H9 (cell line): Measurements from ENCODE around the gene TDRD9. TPM values are rescaled to one million over a fixed set of nuclear protein-coding genes. Genes with fewer than 3 reads are reported as not detected.

ENCODE experiments used
- DNase-seq: peaks from one replicate; pipeline ENCODE4 v3.0.0-alpha.2; 2017
- H2AFZ ChIP-seq: one replicate; pipeline ENCODE4 v1.6.1; 2013; ENCODE audit warnings: mild to moderate bottlenecking, low read length, control low read depth, moderate library complexity
- H2AK5ac ChIP-seq: 2 replicates; pipeline ENCODE4 v1.6.1; 2013; ENCODE audit warnings: low read length, control low read depth, mixed read lengths; ENCODE audit not compliant: insufficient read length
- H2BK120ac ChIP-seq: one replicate; pipeline ENCODE4 v1.6.1; 2013; ENCODE audit warnings: low read depth, mild to moderate bottlenecking, low read length, control low read depth, inconsistent platforms; ENCODE audit not compliant: poor library complexity, severe bottlenecking
- H2BK12ac ChIP-seq: 2 replicates; pipeline ENCODE4 v1.6.1; 2013; ENCODE audit warnings: low read length, control low read depth, mixed read lengths, low read depth; ENCODE audit not compliant: insufficient read length
- H2BK15ac ChIP-seq: 2 replicates; pipeline ENCODE4 v1.6.1; 2013; ENCODE audit warnings: low read depth, low read length, control low read depth
- H2BK20ac ChIP-seq: one replicate; pipeline ENCODE4 v1.6.1; 2013; ENCODE audit warnings: low read depth, mild to moderate bottlenecking, low read length, control low read depth, inconsistent platforms; ENCODE audit not compliant: poor library complexity, severe bottlenecking
- H2BK5ac ChIP-seq: 2 replicates; pipeline ENCODE4 v1.6.1; 2013; ENCODE audit warnings: low read length, control low read depth, mixed read lengths; ENCODE audit not compliant: insufficient read length
- H3K14ac ChIP-seq: 2 replicates; pipeline ENCODE4 v1.6.1; 2013; ENCODE audit warnings: low read length, control low read depth; ENCODE audit not compliant: insufficient read depth
- H3K18ac ChIP-seq: 2 replicates; pipeline ENCODE4 v1.6.1; 2013; ENCODE audit warnings: low read depth, mild to moderate bottlenecking, mixed read lengths, low read length, control low read depth; ENCODE audit not compliant: insufficient read length
- H3K23ac ChIP-seq: 2 replicates; pipeline ENCODE4 v1.6.1; 2013; ENCODE audit warnings: low read length, control low read depth, mixed read lengths, low read depth; ENCODE audit not compliant: insufficient read length
- H3K23me2 ChIP-seq: 2 replicates; pipeline ENCODE4 v1.6.1; 2013; ENCODE audit warnings: low read depth, mild to moderate bottlenecking, mixed read lengths, low read length, control low read depth; ENCODE audit not compliant: insufficient read length, poor library complexity, severe bottlenecking
- H3K27ac ChIP-seq: 2 replicates; pipeline ENCODE4 v1.5.1; 2013; ENCODE audit warnings: low read length, control low read depth, mixed read lengths, low read depth; ENCODE audit not compliant: insufficient read length
- H3K27me3 ChIP-seq: 2 replicates; pipeline ENCODE4 v1.6.1; 2013; ENCODE audit warnings: low read length, control low read depth, inconsistent platforms; ENCODE audit not compliant: insufficient read depth
- H3K4ac ChIP-seq: 2 replicates; pipeline ENCODE4 v1.6.1; 2013; ENCODE audit warnings: low read depth, mild to moderate bottlenecking, control low read depth, inconsistent platforms, low read length, moderate library complexity
- H3K4me1 ChIP-seq: 2 replicates; pipeline ENCODE4 v1.6.1; 2013; ENCODE audit warnings: low read length, control low read depth, inconsistent platforms; ENCODE audit not compliant: insufficient read depth
- H3K4me2 ChIP-seq: 2 replicates; pipeline ENCODE4 v1.6.1; 2013; ENCODE audit warnings: low read length, control low read depth, mixed read lengths; ENCODE audit not compliant: insufficient read length, insufficient read depth
- H3K56ac ChIP-seq: 2 replicates; pipeline ENCODE4 v1.6.1; 2013; ENCODE audit warnings: low read depth, mild to moderate bottlenecking, mixed read lengths, low read length, control low read depth; ENCODE audit not compliant: insufficient read length
- H3K79me1 ChIP-seq: 2 replicates; pipeline ENCODE4 v1.6.1; 2013; ENCODE audit warnings: low read depth, mild to moderate bottlenecking, moderate library complexity, low read length, control low read depth, inconsistent platforms; ENCODE audit not compliant: insufficient read depth, poor library complexity, severe bottlenecking
- H3K79me2 ChIP-seq: 2 replicates; pipeline ENCODE4 v1.6.1; 2013; ENCODE audit warnings: low read length, control low read depth, inconsistent platforms; ENCODE audit not compliant: insufficient read depth
- H3K9ac ChIP-seq: 2 replicates; pipeline ENCODE4 v1.6.1; 2013; ENCODE audit warnings: low read length, control low read depth, mixed read lengths; ENCODE audit not compliant: insufficient read length; ENCODE audit errors: extremely low read depth
- H3K9me3 ChIP-seq: one replicate; pipeline ENCODE4 v1.6.1; 2013; ENCODE audit warnings: low read depth, low read length, inconsistent platforms; ENCODE audit not compliant: control insufficient read depth
- H3T11ph ChIP-seq: one replicate; pipeline ENCODE4 v1.6.1; 2013; ENCODE audit warnings: mild to moderate bottlenecking, low read length, control low read depth, inconsistent platforms
- H4K20me1 ChIP-seq: one replicate; pipeline ENCODE4 v1.6.1; 2013; ENCODE audit not compliant: control insufficient read depth, insufficient read length, insufficient read depth
- H4K5ac ChIP-seq: 2 replicates; pipeline ENCODE4 v1.6.1; 2013; ENCODE audit warnings: low read depth, mild to moderate bottlenecking, mixed read lengths, low read length, control low read depth; ENCODE audit not compliant: insufficient read length
- H4K8ac ChIP-seq: replicated peaks from 2 replicates; pipeline ENCODE4 v1.6.1; 2013; ENCODE audit warnings: low read length, control low read depth, mixed read lengths, low read depth; ENCODE audit not compliant: insufficient read length
- H4K91ac ChIP-seq: 2 replicates; pipeline ENCODE4 v1.6.1; 2013; ENCODE audit warnings: low read depth, mild to moderate bottlenecking, moderate library complexity, mixed read lengths, low read length, control low read depth; ENCODE audit not compliant: insufficient read length
- H3K27ac Mint-ChIP-seq, 3 experiments: 2 replicates in 2 of 3; 3 replicates in 1 of 3; pipeline ENCODE4 v1.8.0; 2020 to 2021; ENCODE audit warnings: mixed read lengths in 3 of 3, mild to moderate bottlenecking in 1 of 3, moderate library complexity in 1 of 3
- H3K27me3 Mint-ChIP-seq: 2 replicates; pipeline ENCODE4 v1.8.0; 2021; ENCODE audit warnings: low read depth, mild to moderate bottlenecking, moderate library complexity, mixed read lengths
- H3K36me3 Mint-ChIP-seq, 3 experiments: 2 replicates in 2 of 3; 3 replicates in 1 of 3; pipeline ENCODE4 v1.8.0; 2020 to 2021; ENCODE audit warnings: low read depth in 3 of 3, mixed read lengths in 3 of 3; ENCODE audit not compliant: insufficient read depth in 1 of 3
- H3K4me1 Mint-ChIP-seq, 2 experiments: 2 replicates each; pipeline ENCODE4 v1.8.0; 2020; ENCODE audit warnings: mixed read lengths in 2 of 2
- H3K4me3 Mint-ChIP-seq, 2 experiments: 2 replicates in 1 of 2; 3 replicates in 1 of 2; pipeline ENCODE4 v1.8.0; 2020 to 2021; ENCODE audit warnings: mild to moderate bottlenecking in 2 of 2, mixed read lengths in 2 of 2, moderate library complexity in 1 of 2
- H3K9me3 Mint-ChIP-seq, 2 experiments: 2 replicates in 1 of 2; 3 replicates in 1 of 2; pipeline ENCODE4 v1.8.0; 2020; ENCODE audit warnings: mild to moderate bottlenecking in 2 of 2, mixed read lengths in 2 of 2, moderate library complexity in 1 of 2
- CTCF ChIP-seq: fragments of 200-600 bp; sonication (generic); conservative IDR thresholded peaks from 3 replicates; pipeline ENCODE4 v1.8.0; 2021; ENCODE audit warnings: antibody characterized with exemption, mild to moderate bottlenecking
- WGBS: extraction: QIAGEN DNeasy Blood & Tissue Kit; methylation state at CpG from one replicate; pipeline ENCODE4 v1.1.7; 2013; ENCODE audit warnings: missing lambda C conversion rate, low lambda C conversion rate, mixed read lengths; ENCODE audit not compliant: insufficient read length; ENCODE audit errors: extremely low coverage; 5-methylcytosine and 5-hydroxymethylcytosine counted together
- total RNA-seq: library from RNA; stranded (reverse); gene quantifications from 2 replicates; pipeline ENCODE4 v1.2.1, GENCODE V29; 2021

TDRD9 gene
- total RNA-seq, 1 experiment from 2014 or later, result not detected

GRCh38 chr14:103891667-103892215 lies 36.5 kb upstream of the TDRD9 start:
- no peak overlapping the region for H3K4me3 Mint-ChIP-seq

More at GRCh38 chr14:103891667-103892215, 36.5 kb upstream of the TDRD9 start:
- Histone ChIP-seq H3T11ph (no peak overlapping the region), H2BK12ac (no peak overlapping the region), H2BK15ac (no peak overlapping the region), H3K79me1 (no peaks in the 10 kb centered on the region), H3K27me3 (no peaks in the 10 kb centered on the region), H3K4me2 (no peak overlapping the region), H2BK20ac (no peak overlapping the region), H2BK5ac (no peak overlapping the region), H3K14ac (no peak overlapping the region), H3K4me1 (no peaks in the 10 kb centered on the region), H3K18ac (no peak overlapping the region), H3K79me2 (no peaks in the 10 kb centered on the region), H3K23me2 (no peaks in the 10 kb centered on the region), H3K27ac (no peak overlapping the region), H2BK120ac (no peak overlapping the region), H4K20me1 (peaks cover 2% of the 10 kb centered on the region), H3K9ac (no peak overlapping the region), H2AFZ (no peak overlapping the region), H4K91ac (no peak overlapping the region), H4K5ac (no peak overlapping the region), H3K23ac (no peak overlapping the region), H3K9me3 (no peaks in the 10 kb centered on the region), H4K8ac (no peak overlapping the region), H3K56ac (no peak overlapping the region), H2AK5ac (no peak overlapping the region), H3K4ac (no peak overlapping the region)
- Mint-ChIP-seq H3K4me1 (peaks cover under 1 to 11% of the 10 kb centered on the region in 2 experiments; a peak in 2 of 4 replicates), H3K27ac (0 out of 7 replicates have a peak overlapping the region, but pooled peaks of 1 of the 3 experiments have one; percentile 60), H3K27me3 (peaks cover 7% of the 10 kb centered on the region), H3K36me3 (peaks cover 3 to 5% (median 5%) of the 10 kb centered on the region in 3 experiments; a peak in 3 of 7 replicates), H3K9me3 (peaks cover 5 to 6% of the 10 kb centered on the region in 2 experiments)
- no peak for TF ChIP-seq CTCF
- WGBS, result no CpG with 5 or more reads among the region's 15 CpGs
- no peak for DNase-seq
